ENCODE measurements around the gene AP2B1.

Gene AP2B1

GRCh38 chr17:35742496-35742895, 155.4 kb downstream of the AP2B1 start:
- H3K4me3 ChIP-seq (replicated peaks; ENCODE audit: low read depth, low read length): no peak overlapping the region
- no peak for DNase-seq (ENCODE audit: low read depth)
- no peak for TF ChIP-seq CTCF (IDR thresholded peaks at IDR 0.05; ENCODE audit: low read length, missing control alignments)

GRCh38 chr17:35742896-35743477, 155.9 kb downstream of the AP2B1 start:
- H3K4me3 ChIP-seq (replicated peaks; ENCODE audit: low read depth, low read length): no peak overlapping the region
- TF ChIP-seq CTCF (IDR thresholded peaks at IDR 0.05; ENCODE audit: low read length, missing control alignments): no peak
- no peak for DNase-seq (ENCODE audit: low read depth)

GRCh38 chr17:35743626-35744328, 156.7 kb downstream of the AP2B1 start:
- DNase-seq (ENCODE audit: low read depth): peak; percentile 59
- no peak for TF ChIP-seq CTCF (IDR thresholded peaks at IDR 0.05; ENCODE audit: low read length, missing control alignments)
- H3K4me3 ChIP-seq (replicated peaks; ENCODE audit: low read depth, low read length): no peak overlapping the region

GRCh38 chr17:35744830-35745229, 157.7 kb downstream of the AP2B1 start:
- no peak for DNase-seq (ENCODE audit: low read depth)
- no peak for TF ChIP-seq CTCF (IDR thresholded peaks at IDR 0.05; ENCODE audit: low read length, missing control alignments)
- H3K4me3 ChIP-seq (replicated peaks; ENCODE audit: low read depth, low read length): no peak overlapping the region

- TF ChIP-seq CTCF (IDR thresholded peaks at IDR 0.05; ENCODE audit: low read length, missing control alignments): no peak
- no peak overlapping the region for H3K4me3 ChIP-seq (replicated peaks; ENCODE audit: low read depth, low read length)
- no peak for DNase-seq (ENCODE audit: low read depth)
Observed at GRCh38 chr17:35745246-35745645, 158.1 kb downstream of the AP2B1 start.

- no peak overlapping the region for H3K4me3 ChIP-seq (replicated peaks; ENCODE audit: low read depth, low read length)
- no peak for DNase-seq (ENCODE audit: low read depth)
- TF ChIP-seq CTCF (IDR thresholded peaks at IDR 0.05; ENCODE audit: low read length, missing control alignments): no peak
Observed at GRCh38 chr17:35745749-35746320, 158.7 kb downstream of the AP2B1 start.
